Neural progenitor cell (in vitro differentiated cells): Measurements from ENCODE around the gene CDC20B. TPM values are rescaled to one million over a fixed set of nuclear protein-coding genes. Genes with fewer than 3 reads are reported as not detected.
A peak's percentile ranks its signal among the peaks of the same experiment; 100 is the strongest.

Experiments used
- DNase-seq: peaks from one replicate; pipeline ENCODE4 v3.0.0-alpha.2; 2016; ENCODE audit warnings: low spot score
- H2AFZ ChIP-seq: fragments of 200-600 bp; sonication (generic); replicated peaks from 2 replicates; pipeline ENCODE4 v1.6.1; 2016; ENCODE audit warnings: antibody characterized with exemption
- H3F3A ChIP-seq: fragments of 200-600 bp; sonication (generic); 2 replicates; pipeline ENCODE4 v1.6.1; 2016; ENCODE audit warnings: antibody characterized with exemption, low read depth
- H3K27ac ChIP-seq: fragments of 200-600 bp; sonication (generic); 2 replicates; pipeline ENCODE4 v1.5.1; 2016; ENCODE audit warnings: mild to moderate bottlenecking
- H3K27me3 ChIP-seq: fragments of 200-600 bp; sonication (generic); 2 replicates; pipeline ENCODE4 v1.6.1; 2016; ENCODE audit warnings: mild to moderate bottlenecking, moderate library complexity
- H3K36me3 ChIP-seq: fragments of 200-600 bp; sonication (generic); 2 replicates; pipeline ENCODE4 v1.5.1; 2016
- H3K4me1 ChIP-seq: fragments of 200-600 bp; sonication (generic); 2 replicates; pipeline ENCODE4 v1.6.1; 2016; ENCODE audit warnings: mixed run types
- H3K4me2 ChIP-seq: fragments of 200-600 bp; sonication (generic); 2 replicates; pipeline ENCODE4 v1.6.1; 2016
- H3K4me3 ChIP-seq: fragments of 200-600 bp; sonication (generic); 2 replicates; pipeline ENCODE4 v1.5.1; 2016
- H3K79me2 ChIP-seq: fragments of 200-600 bp; sonication (generic); 2 replicates; pipeline ENCODE4 v1.6.1; 2016; ENCODE audit warnings: low read depth
- H3K9ac ChIP-seq: fragments of 200-600 bp; sonication (generic); 2 replicates; pipeline ENCODE4 v1.6.1; 2016
- H3K9me3 ChIP-seq: fragments of 200-600 bp; sonication (generic); 2 replicates; pipeline ENCODE4 v1.5.1; 2016; ENCODE audit warnings: low read depth
- H4K20me1 ChIP-seq: fragments of 200-600 bp; sonication (generic); 2 replicates; pipeline ENCODE4 v1.6.1; 2016; ENCODE audit warnings: low read depth
- H3K27ac Mint-ChIP-seq: 3 replicates; pipeline ENCODE4 v1.8.0; 2021; ENCODE audit warnings: mixed read lengths
- H3K27me3 Mint-ChIP-seq: 2 replicates; pipeline ENCODE4 v1.8.0; 2022; ENCODE audit warnings: low read depth, mild to moderate bottlenecking, inconsistent platforms, moderate library complexity, mixed read lengths; ENCODE audit not compliant: insufficient read depth
- H3K36me3 Mint-ChIP-seq: 3 replicates; pipeline ENCODE4 v1.8.0; 2021; ENCODE audit warnings: mixed read lengths
- H3K4me1 Mint-ChIP-seq: 3 replicates; pipeline ENCODE4 v1.8.0; 2021; ENCODE audit warnings: mixed read lengths
- H3K4me3 Mint-ChIP-seq: 3 replicates; pipeline ENCODE4 v1.8.0; 2021; ENCODE audit warnings: mild to moderate bottlenecking, moderate library complexity, mixed read lengths
- H3K9me3 Mint-ChIP-seq: 3 replicates; pipeline ENCODE4 v1.8.0; 2020; ENCODE audit warnings: mixed read lengths
- EZH2 ChIP-seq: fragments of 200-600 bp; sonication (generic); IDR thresholded peaks from 2 replicates; pipeline ENCODE4 v1.6.1; 2017; ENCODE audit warnings: antibody characterized with exemption, mild to moderate bottlenecking, moderate library complexity
- EZH2phosphoT487 ChIP-seq: fragments of 200-600 bp; sonication (generic); IDR thresholded peaks from 2 replicates; pipeline ENCODE4 v1.6.1; 2017; ENCODE audit warnings: antibody characterized with exemption
- microRNA counts: library from miRNA; unstranded; fragments of <30 nt; microRNA quantifications from one replicate; lab custom pipeline; 2016
- microRNA-seq: library from miRNA; unstranded; fragments of <30 nt; microRNA quantifications from one replicate; pipeline ENCODE4, GENCODE V29; 2016
- small RNA-seq: library from RNA; depleted of rRNA; stranded (forward); fragments of <200 nt; gene quantifications from one replicate; pipeline ENCODE3, GENCODE V24; 2015
- total RNA-seq: library from RNA; depleted of rRNA; stranded (reverse); fragments of >200 nt; gene quantifications from 2 replicates; pipeline ENCODE4 v1.2.3, GENCODE V29; 2015; ENCODE audit warnings: low replicate concordance
- TF ChIP-seq, protein P1 (sequence below): fragments of 200-600 bp; sonication (generic); IDR thresholded peaks from 2 replicates; pipeline ENCODE4 v1.5.1; 2017; ENCODE audit warnings: antibody characterized with exemption, mild to moderate bottlenecking

Gene CDC20B
- total RNA-seq, 1 donor from 2014 or later: not detected

DNA sequence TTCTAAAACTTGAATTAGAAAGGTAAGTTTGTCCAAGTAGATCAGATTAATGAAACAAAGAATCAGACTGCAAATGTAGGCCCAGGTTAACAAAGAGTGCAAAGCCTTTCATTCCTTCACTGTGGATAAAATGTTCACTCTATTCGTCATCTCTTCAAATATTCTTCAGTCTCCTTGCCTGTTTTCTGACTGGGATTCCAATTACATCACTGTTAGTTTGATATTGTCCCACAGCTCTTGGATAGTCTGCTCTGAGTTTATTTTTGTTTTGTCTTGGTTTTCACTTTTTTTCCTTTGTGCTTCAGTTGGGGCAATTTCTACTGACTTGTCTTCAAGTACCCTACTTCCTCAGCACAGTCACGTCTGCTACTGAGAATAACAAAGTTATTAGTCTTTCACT is 109.1 kb downstream of the CDC20B start:
- H4K20me1 ChIP-seq: no peaks in the 10 kb centered on the region
- DNase-seq: no peak
- Mint-ChIP-seq H3K27me3 (no peaks in the 10 kb centered on the region), H3K27ac (no peak overlapping the region), H3K36me3 (peaks cover 2% of the 10 kb centered on the region), H3K9me3 (peaks cover 5% of the 10 kb centered on the region), H3K4me1 (no peaks in the 10 kb centered on the region), H3K4me3 (no peak overlapping the region)
- H3K36me3 ChIP-seq: no peaks in the 10 kb centered on the region
- no peaks in the 10 kb centered on the region for H3K27me3 ChIP-seq
- H3K4me1 ChIP-seq: no peaks in the 10 kb centered on the region
- H3F3A ChIP-seq: no peaks in the 10 kb centered on the region
- no peak overlapping the region for H3K4me3 ChIP-seq
- H3K27ac ChIP-seq: no peak overlapping the region
- no peak overlapping the region for H2AFZ ChIP-seq
- H3K4me2 ChIP-seq: no peak overlapping the region
- H3K9ac ChIP-seq: no peak overlapping the region
- no peaks in the 10 kb centered on the region for H3K79me2 ChIP-seq
- TF ChIP-seq, protein P1, sequence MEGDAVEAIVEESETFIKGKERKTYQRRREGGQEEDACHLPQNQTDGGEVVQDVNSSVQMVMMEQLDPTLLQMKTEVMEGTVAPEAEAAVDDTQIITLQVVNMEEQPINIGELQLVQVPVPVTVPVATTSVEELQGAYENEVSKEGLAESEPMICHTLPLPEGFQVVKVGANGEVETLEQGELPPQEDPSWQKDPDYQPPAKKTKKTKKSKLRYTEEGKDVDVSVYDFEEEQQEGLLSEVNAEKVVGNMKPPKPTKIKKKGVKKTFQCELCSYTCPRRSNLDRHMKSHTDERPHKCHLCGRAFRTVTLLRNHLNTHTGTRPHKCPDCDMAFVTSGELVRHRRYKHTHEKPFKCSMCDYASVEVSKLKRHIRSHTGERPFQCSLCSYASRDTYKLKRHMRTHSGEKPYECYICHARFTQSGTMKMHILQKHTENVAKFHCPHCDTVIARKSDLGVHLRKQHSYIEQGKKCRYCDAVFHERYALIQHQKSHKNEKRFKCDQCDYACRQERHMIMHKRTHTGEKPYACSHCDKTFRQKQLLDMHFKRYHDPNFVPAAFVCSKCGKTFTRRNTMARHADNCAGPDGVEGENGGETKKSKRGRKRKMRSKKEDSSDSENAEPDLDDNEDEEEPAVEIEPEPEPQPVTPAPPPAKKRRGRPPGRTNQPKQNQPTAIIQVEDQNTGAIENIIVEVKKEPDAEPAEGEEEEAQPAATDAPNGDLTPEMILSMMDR: no peak
- TF ChIP-seq EZH2phosphoT487: no peak
- no peak for TF ChIP-seq EZH2
- H3K9me3 ChIP-seq: no peaks in the 10 kb centered on the region

DNA sequence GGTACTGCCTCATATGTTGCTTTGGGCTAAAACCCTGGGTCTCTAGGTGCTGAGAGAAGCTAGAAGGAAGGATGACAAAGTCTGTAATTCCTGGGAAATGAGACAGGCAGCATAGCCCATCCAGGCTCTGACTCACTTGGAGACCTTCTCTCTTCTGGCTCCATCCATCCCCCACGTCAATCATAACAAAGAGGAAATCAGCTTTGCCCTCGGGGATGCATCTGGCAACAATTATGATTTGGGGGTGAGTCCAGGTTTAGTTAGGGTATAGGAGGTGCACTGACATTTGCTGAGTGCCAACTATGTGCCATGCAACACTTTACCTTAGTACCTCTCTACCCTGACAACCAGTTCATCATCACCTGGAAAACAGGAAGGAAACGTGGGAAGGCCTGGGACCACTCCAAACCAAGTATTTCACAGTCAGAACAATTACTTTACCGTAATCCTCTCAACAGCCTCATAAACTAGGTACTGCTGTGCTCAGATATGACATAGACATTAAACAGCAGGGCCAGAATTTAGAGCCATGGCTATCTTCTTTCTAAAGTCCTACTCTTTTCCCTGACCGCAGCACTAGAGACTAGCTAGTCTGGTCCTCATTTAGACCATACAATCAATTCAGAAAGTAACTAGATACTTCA is 109.6 kb downstream of the CDC20B start:
- no peaks in the 10 kb centered on the region for H4K20me1 ChIP-seq
- no peaks in the 10 kb centered on the region for H3K9me3 ChIP-seq
- Mint-ChIP-seq H3K9me3 (peaks cover 5% of the 10 kb centered on the region), H3K4me3 (no peak overlapping the region), H3K36me3 (peaks cover 2% of the 10 kb centered on the region), H3K27me3 (no peaks in the 10 kb centered on the region), H3K4me1 (no peaks in the 10 kb centered on the region), H3K27ac (no peak overlapping the region)
- H2AFZ ChIP-seq: no peak overlapping the region
- no peak for TF ChIP-seq EZH2
- TF ChIP-seq EZH2phosphoT487: no peak
- TF ChIP-seq, protein P1: no peak
- no peak for DNase-seq
- no peak overlapping the region for H3K4me2 ChIP-seq
- H3K4me3 ChIP-seq: no peak overlapping the region
- no peaks in the 10 kb centered on the region for H3K4me1 ChIP-seq
- H3K27ac ChIP-seq: no peak overlapping the region
- no peaks in the 10 kb centered on the region for H3K36me3 ChIP-seq
- H3F3A ChIP-seq: no peaks in the 10 kb centered on the region
- no peak overlapping the region for H3K9ac ChIP-seq
- H3K27me3 ChIP-seq: no peaks in the 10 kb centered on the region
- no peaks in the 10 kb centered on the region for H3K79me2 ChIP-seq

MicroRNA genes within 50 kb of the gene (microRNA counts, 767-probe panel; counts per million panel counts)
- 460 counts per million, percentile 90 among the panel's probes with 10 or more counts for microRNA hsa-miR-449a (lab: Ali Mortazavi, UCI)
- microRNA hsa-miR-449b-5p (lab: Ali Mortazavi, UCI): 460 counts per million, percentile 90 among the panel's probes with 10 or more counts
- microRNA hsa-miR-449c-5p (lab: Ali Mortazavi, UCI): 460 counts per million, percentile 90 among the panel's probes with 10 or more counts

Small RNA genes within 50 kb of the gene (microRNA-seq; reads per million reads assigned to microRNA genes)
- gene MIR449A: 5.8 reads per million, percentile 28 among the genes with 10 or more reads in this experiment
- not detected for gene MIR449B
- not detected for gene MIR449C

Small RNA genes within 50 kb of the gene (small RNA-seq; reads per million reads assigned to genes)
- gene MIR449A: not detected
- gene MIR449B: not detected
- 0.14 reads per million for gene MIR449C

Other genes with a start within 250 kb of the CDC20B start
- not detected in 2 replicates for gene ESM1, start 187.6 kb downstream of the CDC20B start, total RNA-seq
- 0.22 TPM in 1 of 2 replicates, not detected in the other for gene GZMK, start 148.9 kb downstream of the CDC20B start, total RNA-seq
- gene GZMA, start 70.5 kb downstream of the CDC20B start, total RNA-seq: not detected in 2 replicates
- 84.3 and 132 TPM in 2 replicates for gene GPX8, start 13.0 kb downstream of the CDC20B start, total RNA-seq
- gene MCIDAS, start 54.1 kb upstream of the CDC20B start, total RNA-seq: not detected in 2 replicates
- gene CCNO, start 60.4 kb upstream of the CDC20B start, total RNA-seq: 0.93 TPM in 1 of 2 replicates, not detected in the other
- 28.2 and 44.0 TPM in 2 replicates for gene DHX29, start 134.5 kb upstream of the CDC20B start, total RNA-seq
- 128 and 198 TPM in 2 replicates for gene MTREX, start 134.8 kb upstream of the CDC20B start, total RNA-seq